HCEC 1CT (cell line): ENCODE data around the gene NISCH.

ENCODE experiments used
- DNase-seq: peaks from one replicate; pipeline ENCODE4 v3.0.0-alpha.2; 2017

NISCH gene

DNA sequence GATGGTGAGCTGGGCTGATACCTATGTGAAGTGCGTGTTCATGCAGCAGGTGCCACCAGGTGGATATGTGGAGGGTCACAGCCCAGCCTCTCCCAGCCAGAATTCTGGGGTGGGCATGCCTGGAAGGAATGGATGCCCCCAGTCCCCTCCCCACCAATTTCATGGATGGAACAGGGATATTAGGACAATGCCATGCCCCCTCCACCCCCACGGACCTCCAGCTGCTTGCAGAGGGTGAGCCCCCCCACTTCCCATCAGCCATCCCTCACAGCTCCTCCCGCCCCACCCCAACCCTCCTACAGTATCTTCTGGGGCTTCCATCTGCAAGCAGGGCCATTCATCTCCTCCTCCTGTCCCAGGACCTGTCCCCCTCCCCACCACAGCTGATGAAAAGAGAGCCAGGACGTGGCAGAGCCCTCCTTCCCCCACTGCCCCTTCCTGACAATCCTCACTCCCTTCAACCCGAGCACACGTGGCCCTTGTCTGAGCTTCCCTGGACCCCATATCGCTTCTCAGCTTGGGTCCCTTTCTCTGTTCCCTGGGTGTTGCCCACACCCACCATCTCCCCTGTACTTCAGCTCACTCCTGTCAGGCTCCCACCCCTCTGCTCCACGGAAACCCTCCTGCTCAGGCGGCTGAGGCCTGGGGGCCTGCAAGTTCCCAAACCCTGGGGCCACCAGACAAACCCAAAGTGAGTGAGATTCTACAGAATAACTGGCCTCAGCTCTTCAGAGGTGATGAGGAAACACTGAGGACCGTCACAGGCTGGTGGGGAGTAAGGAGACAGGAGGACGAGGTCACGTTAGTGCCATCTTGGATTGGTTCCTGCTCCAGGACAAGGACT, 7.7 kb upstream of the NISCH start:
- DNase-seq, result no peak

DNA sequence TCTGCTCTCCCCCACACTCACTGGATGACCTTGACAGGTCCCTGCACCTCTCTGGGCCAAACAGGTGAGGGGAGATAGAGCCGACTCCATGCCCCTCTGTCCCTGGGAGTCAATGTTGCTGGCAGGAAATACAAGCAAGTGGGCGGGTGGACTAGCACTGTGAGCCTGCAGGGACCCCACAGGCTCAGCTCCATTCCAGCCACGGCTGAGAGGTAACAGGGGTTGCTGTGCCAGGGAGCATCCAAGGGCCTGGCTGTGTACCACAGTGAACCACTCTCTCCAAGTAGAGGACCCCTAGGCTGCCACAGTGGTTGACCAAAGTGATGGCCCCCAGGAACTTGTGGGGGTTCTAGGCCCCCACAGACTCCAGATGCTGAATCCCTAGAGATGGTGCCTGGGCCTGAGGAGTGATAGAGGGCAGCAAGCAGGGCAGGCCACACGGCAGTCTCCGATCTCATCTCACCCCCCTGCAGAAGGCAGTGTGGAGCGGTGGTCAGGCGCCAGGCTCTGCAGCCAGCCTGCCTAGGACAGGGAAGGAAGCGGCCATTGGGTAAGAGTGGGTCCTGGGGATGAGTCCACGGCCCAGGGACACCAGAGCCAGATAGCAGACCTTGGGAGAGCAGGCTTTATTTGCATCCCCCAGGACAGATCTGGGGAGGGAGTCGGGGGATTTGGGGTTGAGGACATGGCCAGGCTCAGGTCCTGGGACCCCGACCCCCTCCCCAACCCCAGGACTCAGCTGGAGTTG, 4.7 kb upstream of the NISCH start:
- DNase-seq, result no peak

DNA sequence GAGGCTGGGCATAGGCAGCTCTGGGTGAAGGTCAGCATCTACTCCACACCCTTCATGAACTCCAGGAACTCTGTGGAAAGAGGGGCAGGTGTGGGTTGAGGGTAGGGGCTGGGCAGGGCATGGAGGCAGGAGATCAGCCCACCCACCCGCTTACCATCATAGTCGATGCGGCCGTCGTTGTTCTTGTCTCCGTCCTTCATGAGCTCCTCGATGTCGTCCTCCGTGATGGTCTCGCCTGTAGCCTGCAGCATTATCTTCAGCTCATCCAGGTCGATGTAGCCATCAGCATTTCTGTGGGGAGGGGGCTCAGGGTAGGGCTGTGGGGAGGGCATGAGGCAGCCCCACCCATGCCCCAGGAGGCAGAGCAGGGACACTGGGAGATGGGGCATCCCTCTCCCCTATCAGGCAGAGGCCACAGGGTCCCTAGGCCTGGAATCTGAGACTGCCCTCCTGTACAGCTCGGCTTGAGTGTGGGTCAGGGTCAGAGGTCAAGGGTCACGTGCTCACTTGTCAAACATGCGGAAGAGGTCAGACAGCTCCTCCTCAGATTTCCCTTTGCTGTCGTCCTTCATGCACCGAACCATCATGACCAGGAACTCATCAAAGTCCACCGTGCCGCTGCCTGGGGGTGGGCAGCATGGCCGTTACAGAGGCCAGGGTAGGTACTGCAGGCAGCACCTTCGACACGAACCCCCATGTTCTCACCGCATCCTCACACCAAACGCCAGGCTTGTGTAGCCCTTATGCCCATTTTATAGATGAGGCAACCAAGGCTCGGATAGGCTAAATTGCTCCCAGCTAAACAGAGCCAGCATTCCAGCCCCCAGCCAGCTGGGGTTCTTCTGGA, 3.9 kb upstream of the NISCH start:
- DNase-seq, result no peak

DNA sequence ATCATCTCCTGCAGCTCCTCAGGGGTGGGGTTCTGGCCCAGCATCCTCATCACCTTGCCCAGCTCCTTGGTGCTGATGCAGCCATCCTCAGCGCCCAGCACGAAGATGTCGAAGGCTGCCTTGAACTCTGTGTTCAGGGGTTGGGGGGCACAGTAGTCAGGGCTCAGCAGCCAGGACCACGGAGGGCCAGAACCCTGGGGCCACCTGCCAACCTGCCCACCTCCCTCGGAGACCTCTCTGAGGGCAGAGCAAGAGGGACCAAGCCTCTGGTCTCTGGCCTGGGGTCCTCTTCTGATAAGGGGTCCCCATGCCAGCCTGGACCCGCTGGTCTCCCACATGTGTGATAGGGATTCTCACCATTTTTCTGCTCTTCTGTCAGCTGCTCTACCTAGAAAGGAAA, 3.3 kb upstream of the NISCH start:
- DNase-seq, result no peak

DNA sequence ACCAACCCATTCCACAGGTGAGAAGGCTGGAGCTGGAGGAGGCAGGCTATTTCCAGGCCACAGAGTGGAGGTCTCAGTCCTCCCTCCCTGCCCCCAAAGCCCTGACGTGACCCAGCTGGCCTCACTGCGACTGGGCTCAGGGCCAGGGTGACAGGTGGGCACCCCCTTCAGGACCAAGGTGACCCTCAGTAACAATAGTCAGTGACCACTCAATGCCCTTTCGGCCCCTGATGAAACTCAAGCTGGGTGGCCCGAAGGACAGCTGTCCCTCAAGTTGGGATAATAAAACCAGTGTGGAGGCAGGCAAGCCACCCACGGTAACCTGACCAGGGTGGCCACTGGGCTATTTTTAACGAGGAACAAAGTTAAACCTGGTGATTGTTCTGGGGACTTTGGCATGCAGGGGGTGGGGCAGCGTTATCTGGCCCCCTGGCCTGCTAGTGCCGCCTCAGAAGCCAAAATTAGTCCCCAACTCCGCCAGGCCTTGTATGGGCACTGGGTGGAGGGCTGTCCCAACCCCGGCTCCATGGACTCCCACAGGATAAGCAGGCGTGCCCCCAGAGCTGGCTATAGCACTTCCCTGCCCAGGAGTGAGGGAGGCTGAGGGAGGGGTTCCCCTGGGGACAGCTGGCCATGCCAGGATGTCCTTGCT, 2.7 kb upstream of the NISCH start:
- no peak for DNase-seq

DNA sequence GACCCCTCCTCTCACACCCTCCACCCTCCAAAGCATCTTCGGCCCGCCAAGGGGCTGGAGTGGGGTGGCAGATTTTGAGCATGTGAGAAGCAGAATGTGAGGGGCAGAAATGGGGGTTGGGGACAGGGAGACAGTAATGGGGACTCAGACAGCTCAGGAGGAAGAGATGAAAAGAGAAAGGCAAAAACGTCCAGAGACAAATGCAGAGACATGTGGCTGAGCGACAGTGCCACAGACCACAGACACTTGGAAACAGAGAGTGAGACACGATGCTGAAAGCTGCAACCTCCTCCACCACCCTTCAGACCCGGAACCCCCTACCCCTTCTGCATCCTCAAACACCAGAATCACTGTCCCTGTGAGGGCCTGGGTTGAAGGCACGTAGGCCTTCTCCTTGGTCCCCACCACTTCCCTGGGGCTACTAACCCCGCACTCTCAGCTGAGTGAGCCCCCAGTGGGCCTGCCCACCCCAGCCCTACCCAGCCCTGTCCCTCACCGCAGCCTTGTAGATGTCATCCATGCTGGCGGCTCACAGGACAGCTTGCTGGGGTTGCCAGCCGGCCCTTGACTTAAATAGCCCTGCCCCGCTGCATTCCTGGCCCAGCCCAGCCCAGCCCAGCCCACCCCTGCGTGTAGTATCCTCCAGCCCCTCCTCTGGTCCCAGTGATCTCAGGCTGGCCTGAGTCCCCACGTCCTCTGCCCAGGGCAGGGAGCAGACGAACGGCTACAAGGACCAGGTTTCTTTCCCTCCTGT, 1.7 kb upstream of the NISCH start, which contains the start of gene TNNC1:
Gene TNNC1 (minus strand): TSS at position 546 of the 754 bp plus-strand sequence. CDS start 26 bp downstream, at position 520.
- no peak for DNase-seq

DNA sequence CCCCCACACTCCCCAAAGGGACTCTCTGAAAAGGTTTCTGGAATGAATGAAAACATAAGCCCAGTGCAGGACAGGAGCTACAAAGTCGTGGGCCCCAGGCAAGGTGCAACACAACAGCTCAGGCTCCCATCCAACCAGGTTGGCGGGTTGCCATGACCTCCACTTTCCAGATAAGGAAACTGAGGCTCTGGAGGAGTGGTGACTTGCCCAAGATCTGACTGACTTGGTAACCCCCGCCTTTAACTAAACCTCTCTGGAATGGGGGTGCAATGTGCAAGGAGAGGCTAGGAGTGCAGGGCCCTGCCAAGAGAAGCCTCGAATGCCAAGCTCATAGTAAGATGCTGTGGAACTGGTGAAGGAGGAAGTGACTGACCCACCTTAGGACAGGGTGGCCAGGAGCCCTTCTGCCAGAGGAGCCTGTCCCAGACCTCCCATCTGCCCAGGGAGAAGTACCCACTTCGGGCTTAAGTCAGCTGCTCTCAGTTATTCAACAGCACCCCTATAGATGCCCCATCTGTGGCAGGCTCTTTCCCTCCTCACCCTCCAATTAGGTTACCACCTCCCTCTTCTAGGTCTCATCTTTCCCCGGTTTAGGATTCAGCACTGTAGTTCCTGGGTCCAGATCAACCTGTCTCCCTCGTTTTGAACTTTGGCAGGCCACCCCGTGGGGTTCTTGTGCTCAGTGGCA, 1.0 kb upstream of the NISCH start:
- DNase-seq, result no peak

DNA sequence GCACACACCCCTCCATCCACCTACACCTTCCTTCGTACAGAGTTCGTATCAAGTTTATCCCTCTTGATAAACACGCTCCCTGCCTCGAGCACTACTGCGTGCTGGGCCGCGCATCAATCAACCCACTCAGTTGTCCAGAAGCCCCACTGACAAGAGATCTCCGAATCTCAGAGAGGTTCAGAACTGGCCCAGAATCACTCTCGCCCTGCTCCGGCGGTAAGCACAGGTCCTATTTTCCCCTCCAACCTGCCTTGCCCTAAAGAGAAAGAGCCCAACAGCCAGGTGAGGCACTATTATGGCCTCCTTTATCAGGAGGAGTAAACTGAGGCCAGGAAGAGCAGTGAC, 494 bp upstream of the NISCH start:
- no peak for DNase-seq

DNA sequence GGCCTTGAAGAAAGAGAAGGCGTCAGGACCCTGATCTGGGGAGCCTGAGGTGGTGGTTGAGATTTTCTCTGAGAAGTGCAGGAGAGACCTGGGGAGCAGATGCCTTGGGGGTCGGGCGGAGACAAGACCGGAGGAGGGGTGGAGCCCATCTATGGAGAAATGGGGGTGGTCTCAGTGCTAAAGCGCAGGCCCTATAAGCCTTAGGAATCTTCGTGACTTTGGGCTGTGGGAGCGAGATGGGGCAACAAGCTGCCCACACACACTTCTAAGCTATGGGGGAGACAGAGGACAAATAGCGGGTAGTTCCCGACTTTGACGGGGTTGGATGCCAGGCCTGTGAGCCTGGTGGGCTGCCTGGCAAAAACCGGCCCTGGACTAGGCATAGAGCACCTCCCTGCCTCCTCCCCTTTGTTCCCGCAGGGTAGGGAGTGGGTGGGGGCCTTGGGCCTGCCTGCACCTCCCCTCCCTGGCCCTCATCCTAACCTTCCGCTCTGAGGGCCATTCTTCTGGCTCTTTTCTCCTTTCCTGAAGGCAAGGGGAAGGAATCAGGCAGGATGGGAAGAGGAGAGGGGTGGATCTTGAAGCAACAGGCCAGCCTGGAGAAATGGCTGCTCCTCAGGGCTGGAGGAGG, 880 bp downstream of the NISCH start:
- no peak for DNase-seq

DNA sequence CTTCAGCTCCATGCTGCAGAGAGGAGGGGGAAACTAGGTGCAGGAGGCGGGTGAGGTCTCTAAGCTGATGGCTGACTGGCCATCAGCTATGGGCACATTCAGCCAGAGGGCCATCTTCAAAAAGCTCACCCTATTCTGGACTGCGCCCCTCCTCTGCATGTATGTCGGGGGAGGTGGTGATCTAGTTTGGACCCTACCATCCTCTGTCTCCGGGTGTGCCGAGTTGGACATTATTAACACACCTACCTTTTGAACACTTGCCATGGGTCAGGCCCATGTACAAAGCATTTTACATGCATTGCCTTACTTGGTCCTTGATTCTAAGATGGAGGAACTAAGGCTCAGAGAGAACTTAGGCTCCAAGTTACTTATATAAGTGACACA, 1.4 kb downstream of the NISCH start:
- DNase-seq, result no peak

DNA sequence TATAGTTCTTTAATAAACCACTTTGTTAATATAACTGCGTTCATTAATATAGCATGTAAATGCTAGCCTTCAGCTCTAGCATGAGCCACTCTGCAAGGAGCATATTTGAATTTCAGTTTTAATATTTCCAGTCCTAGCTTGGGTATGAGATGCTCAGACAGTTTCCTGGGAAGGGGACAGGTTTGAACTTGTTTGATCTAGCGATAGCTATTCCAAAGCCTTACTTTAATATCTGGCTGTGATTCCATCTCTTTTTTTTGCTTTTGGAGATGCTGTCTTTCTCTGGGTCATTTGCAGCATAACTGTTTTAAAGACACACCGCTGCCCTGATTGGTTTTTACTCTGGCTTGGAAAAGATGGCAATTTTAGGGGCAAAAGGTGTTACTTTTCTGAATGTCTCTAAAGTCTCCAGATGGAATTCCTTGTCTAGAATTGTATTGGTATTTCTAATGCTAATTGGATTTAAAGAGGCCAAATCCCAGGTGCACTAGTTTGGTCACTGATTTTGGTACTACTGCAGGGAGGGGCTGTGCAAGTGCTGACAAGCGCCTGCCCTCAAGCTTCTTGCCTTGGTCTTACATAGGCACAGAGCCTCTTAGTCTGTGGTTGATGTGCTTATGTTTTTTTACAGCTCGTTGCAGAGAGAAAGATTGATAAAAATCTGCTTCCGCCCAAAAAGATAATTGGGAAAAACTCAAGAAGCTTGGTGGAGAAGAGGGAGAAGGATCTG, 2.8 kb downstream of the NISCH start:
- no peak for DNase-seq

DNA sequence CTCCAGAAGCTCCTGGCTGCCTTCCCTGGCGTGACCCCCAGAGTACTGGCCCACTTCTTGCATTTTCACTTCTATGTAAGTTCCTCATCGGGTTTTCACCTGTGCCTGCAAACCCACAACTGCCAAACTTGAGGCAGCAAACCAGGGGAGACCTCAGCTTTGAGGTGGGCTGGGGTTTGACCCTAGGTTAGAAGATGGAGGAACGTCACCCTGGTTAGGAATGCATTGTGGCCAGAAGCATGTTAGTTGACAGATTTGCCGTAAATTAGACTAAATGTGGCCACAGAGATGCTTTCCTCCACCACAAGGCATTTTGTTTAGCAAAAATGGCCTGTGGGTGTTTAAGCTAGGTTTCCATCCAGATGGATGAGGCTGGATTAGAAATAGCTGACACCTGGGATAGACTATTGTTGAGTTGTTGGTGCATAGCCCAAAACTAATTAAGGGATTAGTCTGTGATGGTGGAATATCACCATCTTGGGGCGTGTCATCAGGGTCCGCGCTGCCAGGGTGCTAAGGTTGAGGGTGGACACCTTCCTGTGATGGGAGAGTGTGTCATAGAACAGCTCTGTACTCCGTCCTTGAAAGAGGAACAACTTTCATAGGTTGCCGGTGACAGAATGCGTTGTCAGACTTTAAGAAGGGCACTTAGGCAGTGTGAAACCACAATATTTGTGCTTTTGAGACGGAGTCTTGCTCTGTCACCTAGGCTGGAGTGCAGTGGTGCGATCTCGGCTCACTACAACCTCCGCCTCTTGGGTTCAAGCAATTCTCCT, 3.6 kb downstream of the NISCH start:
- no peak for DNase-seq

DNA sequence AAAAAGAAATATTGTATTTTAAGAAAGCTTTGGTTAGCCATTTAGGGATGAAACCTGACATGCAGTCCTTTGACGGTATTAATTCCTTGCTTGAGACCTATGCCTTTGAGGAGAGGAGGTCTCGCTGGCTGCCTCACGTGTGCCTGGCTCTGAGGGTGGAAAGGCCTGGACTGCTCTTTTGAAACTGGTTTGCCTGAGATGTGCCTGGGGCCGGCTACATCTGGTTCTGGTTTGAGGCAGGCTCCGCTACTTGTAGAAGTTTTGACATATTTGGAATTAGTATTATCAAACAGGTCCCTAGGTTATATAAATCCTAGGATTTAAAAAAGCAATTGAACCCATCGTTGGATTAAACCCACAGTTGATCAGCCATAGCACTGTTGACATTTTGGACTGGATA, 6.5 kb downstream of the NISCH start:
- no peak for DNase-seq

DNA sequence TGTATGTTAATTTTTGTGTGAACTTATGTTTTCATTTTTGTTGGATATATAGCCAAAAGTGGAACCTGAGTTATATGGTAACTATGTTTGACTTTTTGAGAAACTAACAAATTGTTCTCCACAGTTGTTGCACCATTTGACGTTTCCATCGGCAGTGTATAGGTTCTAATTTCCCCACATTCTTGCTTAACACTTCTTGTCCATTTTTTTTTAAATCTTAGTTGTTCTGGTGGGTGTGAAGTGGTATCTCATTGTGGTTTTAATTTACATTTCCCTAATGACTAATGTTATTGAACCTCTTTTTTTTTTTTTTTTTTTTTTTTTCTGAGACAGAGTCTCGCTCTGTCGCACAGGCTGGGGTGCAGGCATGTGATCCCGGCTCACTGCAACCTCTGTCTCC, 8.0 kb downstream of the NISCH start:
- no peak for DNase-seq

DNA sequence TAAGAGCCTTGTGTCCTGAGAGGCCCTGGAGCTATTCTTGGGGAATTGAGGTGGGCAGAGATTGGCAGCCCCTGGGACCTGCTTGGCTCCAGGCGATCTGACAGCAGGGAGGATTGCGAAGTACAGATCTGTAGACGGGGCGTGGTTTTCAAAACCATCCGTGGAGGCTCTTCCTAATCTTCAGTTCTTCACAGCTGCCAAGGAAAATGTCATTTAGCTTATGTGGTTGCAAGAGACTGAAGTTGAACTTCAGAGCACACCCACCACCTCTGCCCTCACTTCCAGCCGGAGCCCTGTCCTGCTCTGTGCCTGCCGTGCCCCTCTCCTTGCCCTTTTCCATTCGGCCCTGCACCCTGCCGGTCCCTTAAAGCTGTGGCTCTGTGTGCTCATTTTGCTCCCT, 12.9 kb downstream of the NISCH start:
- no peak for DNase-seq

DNA sequence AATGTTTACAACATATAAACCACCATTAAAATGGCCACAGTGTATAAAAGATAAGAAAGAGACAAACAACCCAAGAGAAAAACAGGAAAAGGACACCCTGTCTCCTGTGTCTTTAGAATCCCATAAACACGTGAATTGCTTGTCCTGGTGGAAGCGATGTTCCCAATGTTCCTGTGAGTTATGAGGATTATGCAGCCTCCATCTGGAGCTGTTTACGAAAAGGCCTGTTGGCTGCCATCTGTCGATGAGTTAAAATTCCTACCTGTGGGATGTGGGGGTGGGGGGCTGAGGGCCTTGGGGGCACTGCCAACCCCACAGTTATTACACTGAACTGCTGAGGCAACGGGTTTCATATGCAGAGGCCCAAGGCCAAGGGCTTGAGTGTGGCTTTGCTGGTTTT, 13.6 kb downstream of the NISCH start:
- DNase-seq, result no peak

DNA sequence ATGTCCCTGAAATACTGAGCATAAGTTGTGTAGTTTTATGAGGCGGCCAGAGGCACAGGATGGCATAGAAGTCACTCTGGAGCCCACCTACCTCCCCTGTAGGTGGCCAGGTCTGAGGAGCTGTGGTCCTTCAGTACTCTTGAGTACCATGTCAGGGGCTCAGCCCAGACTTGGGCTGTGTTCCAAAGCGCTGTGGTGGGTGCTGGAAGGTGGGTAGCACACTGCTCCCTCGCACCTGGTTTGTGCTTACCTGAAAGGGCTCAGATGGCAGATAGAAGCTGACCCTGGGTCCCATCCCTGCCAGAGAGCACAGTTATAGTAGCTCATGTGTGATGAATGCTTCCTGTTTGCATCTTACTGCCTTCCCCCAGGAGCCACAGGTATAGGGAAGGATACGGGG, 15.5 kb downstream of the NISCH start:
- DNase-seq, result no peak

DNA sequence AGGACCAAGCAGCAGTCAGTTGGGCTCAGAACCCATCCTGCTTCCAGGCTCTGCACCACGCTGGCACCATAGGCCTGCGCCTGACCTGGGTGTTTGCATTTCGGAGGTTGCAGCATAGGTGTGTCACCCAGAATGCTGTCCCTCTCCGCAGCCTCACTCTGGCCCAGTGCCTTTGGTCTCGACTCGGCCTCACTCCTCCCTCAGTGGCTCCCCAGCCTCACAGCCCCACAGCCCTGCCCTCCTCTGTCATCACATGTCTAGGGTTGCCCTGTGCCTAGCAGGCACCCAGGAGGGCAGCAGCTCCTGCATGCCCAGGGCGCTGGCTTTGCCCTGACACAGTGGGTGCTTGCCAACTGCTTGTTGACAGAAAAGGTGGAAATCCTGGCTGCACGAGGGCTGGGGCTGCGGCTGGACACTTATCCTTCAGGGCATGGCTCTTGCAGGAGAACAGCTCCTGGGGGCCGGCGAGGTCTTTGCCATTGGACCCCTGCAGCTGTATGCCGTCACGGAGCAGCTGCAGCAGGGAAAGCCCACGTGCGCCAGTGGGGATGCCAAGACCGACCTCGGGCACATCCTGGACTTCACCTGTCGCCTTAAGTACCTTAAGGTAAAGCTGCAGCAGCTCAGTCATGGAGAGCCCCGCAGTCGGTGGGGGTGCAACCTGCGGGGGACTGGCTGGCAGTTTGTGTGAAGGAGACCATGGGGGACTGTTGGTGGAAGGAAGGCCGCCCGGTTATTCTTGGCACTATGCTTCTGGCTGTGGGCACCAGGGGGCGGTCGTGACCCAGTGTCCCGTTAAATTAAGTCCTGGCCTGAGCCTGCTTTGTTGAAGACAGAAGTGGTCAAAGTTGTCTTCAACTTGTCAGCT, 16.2 kb downstream of the NISCH start:
- peak; percentile 47 for DNase-seq
